Smooth muscle cell (in vitro differentiated cells): Measurements from ENCODE around the gene MOCS2. TPM values are rescaled to one million over a fixed set of nuclear protein-coding genes. Genes with fewer than 3 reads are reported as not detected.

Source experiments
- DNase-seq: peaks from one replicate; lab custom pipeline; 2025; ENCODE audit not compliant: unreplicated experiment; lab: John Stamatoyannopoulos, UW
- H2AFZ ChIP-seq: fragments of 200-600 bp; sonication (generic); 2 replicates; pipeline ENCODE4 v1.6.0; 2016; ENCODE audit warnings: antibody characterized with exemption, low read depth, mild to moderate bottlenecking
- H3F3A ChIP-seq: fragments of 200-600 bp; sonication (generic); 2 replicates; pipeline ENCODE4 v1.6.0; 2017; ENCODE audit warnings: antibody characterized with exemption, low read depth
- H3K27ac ChIP-seq: fragments of 200-600 bp; sonication (generic); 2 replicates; pipeline ENCODE4 v1.5.1; 2016; ENCODE audit warnings: low read depth, mild to moderate bottlenecking
- H3K27me3 ChIP-seq: fragments of 200-600 bp; sonication (generic); 2 replicates; pipeline ENCODE4 v1.6.1; 2016; ENCODE audit warnings: low read depth, mild to moderate bottlenecking
- H3K36me3 ChIP-seq: fragments of 200-600 bp; sonication (generic); 2 replicates; pipeline ENCODE4 v1.5.1; 2016; ENCODE audit warnings: low read depth
- H3K4me1 ChIP-seq: fragments of 200-600 bp; sonication (generic); 2 replicates; pipeline ENCODE4 v1.5.1; 2016; ENCODE audit warnings: low read depth
- H3K4me2 ChIP-seq: fragments of 200-600 bp; sonication (generic); 2 replicates; pipeline ENCODE4 v1.6.0; 2016; ENCODE audit warnings: mild to moderate bottlenecking
- H3K4me3 ChIP-seq: fragments of 200-600 bp; sonication (generic); 2 replicates; pipeline ENCODE4 v1.5.1; 2016; ENCODE audit warnings: mild to moderate bottlenecking
- H3K79me2 ChIP-seq: fragments of 200-600 bp; sonication (generic); 2 replicates; pipeline ENCODE4 v1.6.0; 2016; ENCODE audit warnings: low read depth, mild to moderate bottlenecking
- H3K9ac ChIP-seq: fragments of 200-600 bp; sonication (generic); 2 replicates; pipeline ENCODE4 v1.6.0; 2016; ENCODE audit warnings: low read depth
- H3K9me3 ChIP-seq: fragments of 200-600 bp; sonication (generic); replicated peaks from 2 replicates; pipeline ENCODE4 v1.5.1; 2016; ENCODE audit warnings: low read depth
- H4K20me1 ChIP-seq: fragments of 200-600 bp; sonication (generic); 2 replicates; pipeline ENCODE4 v1.6.0; 2016; ENCODE audit warnings: low read depth
- CTCF ChIP-seq: fragments of 200-600 bp; sonication (generic); IDR thresholded peaks from 2 replicates; pipeline ENCODE4 v1.5.1; 2017; ENCODE audit warnings: borderline replicate concordance, mild to moderate bottlenecking, antibody characterized with exemption; ENCODE audit not compliant: insufficient read depth, poor library complexity, severe bottlenecking
- WGBS: methylation state at CpG from one replicate; pipeline ENCODE4 v1.1.7; 2016; ENCODE audit warnings: low lambda C conversion rate; 5-methylcytosine and 5-hydroxymethylcytosine counted together
- polyA plus RNA-seq: library from polyadenylated mRNA; unstranded; fragments of >200 nt; fragmentation: Nextera tagmentation; extraction: Ambion mirVana; gene quantifications from 2 replicates; pipeline ENCODE4 v1.2.1, GENCODE V29; 2016
- total RNA-seq: library from RNA; depleted of rRNA; stranded (reverse); fragments of >200 nt; gene quantifications from 2 replicates; pipeline ENCODE4 v1.2.3, GENCODE V29; 2014

Gene MOCS2
- total and polyA plus RNA-seq, 2 experiments from 2014 or later = 44.8 to 56.3 TPM

DNA sequence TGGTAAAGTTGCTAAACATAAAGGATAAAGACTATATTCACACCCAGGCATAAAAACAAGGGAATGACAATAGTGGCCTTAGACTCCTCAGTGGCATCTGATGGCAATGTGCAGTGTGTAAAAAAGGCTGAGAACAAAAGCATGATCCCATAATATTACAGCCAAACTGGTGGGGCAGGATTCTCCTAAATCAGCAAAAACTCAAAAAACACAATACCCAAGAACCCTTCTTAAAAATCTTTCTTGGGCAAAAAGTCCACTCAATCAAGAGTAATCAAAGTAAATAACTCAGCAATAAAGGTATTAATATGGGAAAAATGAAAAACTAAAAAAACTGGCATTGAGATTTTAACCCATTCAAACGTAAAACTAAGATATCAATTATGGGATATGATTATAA is 1.6 kb upstream of the MOCS2 start:
- H4K20me1 ChIP-seq = no peaks in the 10 kb centered on the region
- no peak overlapping the region for H3K9ac ChIP-seq
- H3K4me3 ChIP-seq = no peak overlapping the region
- H3K27ac ChIP-seq = no peak overlapping the region
- no peaks in the 10 kb centered on the region for H3K9me3 ChIP-seq
- peaks cover 14% of the 10 kb centered on the region for H3K79me2 ChIP-seq
- H3K4me2 ChIP-seq = no peak overlapping the region
- no peaks in the 10 kb centered on the region for H3F3A ChIP-seq
- peaks cover 10% of the 10 kb centered on the region for H3K4me1 ChIP-seq
- no peak for DNase-seq
- H3K27me3 ChIP-seq = no peaks in the 10 kb centered on the region
- no peak overlapping the region for H2AFZ ChIP-seq
- no peak for TF ChIP-seq CTCF
- H3K36me3 ChIP-seq = no peaks in the 10 kb centered on the region
- whole genome bisulfite sequencing = 94% methylated on average over 1 of the region's 1 CpG

DNA sequence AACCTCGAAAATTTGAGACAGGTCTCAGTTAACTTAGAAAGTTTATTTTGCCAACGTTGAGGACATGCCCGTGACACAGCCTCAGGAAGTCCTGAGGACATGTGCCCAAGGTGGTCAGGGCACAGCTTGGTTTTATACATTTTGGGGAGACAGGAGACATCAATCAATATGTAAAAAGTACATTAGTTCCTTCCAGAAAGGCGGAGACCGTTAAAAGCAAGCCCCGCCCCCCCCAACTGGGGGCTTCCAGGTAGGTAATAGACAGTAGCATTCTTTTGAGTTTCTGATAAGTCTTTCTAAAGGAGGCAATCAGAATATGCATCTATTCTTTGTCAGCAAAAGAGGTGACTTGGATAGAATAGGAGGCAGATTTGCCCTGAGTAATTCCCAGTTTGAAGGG is 599 bp upstream of the MOCS2 start:
- no peak for TF ChIP-seq CTCF
- DNase-seq = no peak
- peak overlapping the region; percentile 91 for H2AFZ ChIP-seq
- H3F3A ChIP-seq = no peaks in the 10 kb centered on the region
- H3K4me2 ChIP-seq = peak overlapping the region; percentile 93
- H4K20me1 ChIP-seq = no peaks in the 10 kb centered on the region
- 16% methylated on average over 6 of the region's 6 CpGs for WGBS
- peak overlapping the region; percentile 75 for H3K4me3 ChIP-seq
- H3K9ac ChIP-seq = peak overlapping the region; percentile 34
- H3K36me3 ChIP-seq = no peaks in the 10 kb centered on the region
- H3K27me3 ChIP-seq = no peaks in the 10 kb centered on the region
- H3K27ac ChIP-seq = no peak overlapping the region
- H3K4me1 ChIP-seq = peaks cover 10% of the 10 kb centered on the region
- H3K79me2 ChIP-seq = peaks cover 14% of the 10 kb centered on the region
- no peaks in the 10 kb centered on the region for H3K9me3 ChIP-seq

- Histone ChIP-seq H3F3A (no peaks in the 10 kb centered on the region), H3K4me1 (peaks cover 10% of the 10 kb centered on the region), H3K27ac (no peak overlapping the region), H3K4me2 (peak overlapping the region; percentile 93), H3K9ac (peak overlapping the region; percentile 34), H3K9me3 (no peaks in the 10 kb centered on the region), H4K20me1 (no peaks in the 10 kb centered on the region), H3K79me2 (peaks cover 14% of the 10 kb centered on the region), H3K27me3 (no peaks in the 10 kb centered on the region), H3K4me3 (peak overlapping the region; percentile 75), H2AFZ (peak overlapping the region; percentile 91), H3K36me3 (no peaks in the 10 kb centered on the region)
- no peak for DNase-seq
- no peak for TF ChIP-seq CTCF
- WGBS = 4% methylated on average over 11 of the region's 11 CpGs
Measured at GRCh38 chr5:53109056-53109442, 508 bp downstream of the MOCS2 start.

- no peak for DNase-seq
- no peaks in the 10 kb centered on the region for H3F3A ChIP-seq
- no peaks in the 10 kb centered on the region for H4K20me1 ChIP-seq
- peaks cover 14% of the 10 kb centered on the region for H3K79me2 ChIP-seq
- no peak overlapping the region for H3K27ac ChIP-seq
- WGBS = 90% methylated on average over 5 of the region's 5 CpGs
- TF ChIP-seq CTCF = no peak
- H3K9me3 ChIP-seq = no peaks in the 10 kb centered on the region
- no peak overlapping the region for H3K9ac ChIP-seq
- no peak overlapping the region for H2AFZ ChIP-seq
- no peaks in the 10 kb centered on the region for H3K36me3 ChIP-seq
- no peaks in the 10 kb centered on the region for H3K27me3 ChIP-seq
- no peak overlapping the region for H3K4me2 ChIP-seq
- H3K4me3 ChIP-seq = no peak overlapping the region
- H3K4me1 ChIP-seq = peaks cover 10% of the 10 kb centered on the region
Measured at GRCh38 chr5:53105611-53106300, 3.8 kb downstream of the MOCS2 start.
